HG03571 (cell line): ENCODE results near the gene TARBP1.
A peak's percentile ranks its signal among the peaks of the same experiment; 100 is the strongest.
"Not testable (repeated sequence)": the region's sequence is repeated elsewhere in the genome, so short reads cannot be mapped to it uniquely, and the experiment has no call there.

ENCODE experiments used
- ATAC-seq: cut with Tn5 transposase; IDR thresholded peaks from one replicate; pipeline ENCODE4 v1.9.1; 2021; ENCODE audit not compliant: unreplicated experiment

The TARBP1 gene

GRCh38 chr1:234396092-234396491 is 82.9 kb downstream of the TARBP1 start:
- ATAC-seq: no peak

GRCh38 chr1:234395297-234395696 is 83.7 kb downstream of the TARBP1 start:
- no peak for ATAC-seq

- no peak for ATAC-seq
Observed at GRCh38 chr1:234393190-234393589, 85.8 kb downstream of the TARBP1 start.

DNA sequence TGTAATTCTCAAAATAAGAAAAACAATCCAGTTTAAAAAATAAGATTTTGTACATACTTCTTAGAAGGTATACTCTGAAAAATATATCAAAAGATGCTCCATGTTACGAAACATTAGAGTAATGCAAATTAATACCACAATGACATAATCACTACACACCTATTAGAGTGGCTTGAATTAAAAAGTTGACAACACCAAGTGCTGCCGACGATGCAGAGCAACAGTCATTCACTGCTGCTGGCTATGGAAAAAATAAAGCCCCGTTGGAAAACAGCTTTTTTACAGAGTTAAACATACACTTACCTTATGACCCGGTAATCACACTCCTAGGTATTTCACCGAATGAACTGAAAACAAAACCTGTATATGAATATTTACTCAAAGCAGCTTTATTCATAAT is 90.9 kb downstream of the TARBP1 start:
- ATAC-seq: no peak

GRCh38 chr1:234386122-234386521 is 92.9 kb downstream of the TARBP1 start:
- no peak for ATAC-seq

DNA sequence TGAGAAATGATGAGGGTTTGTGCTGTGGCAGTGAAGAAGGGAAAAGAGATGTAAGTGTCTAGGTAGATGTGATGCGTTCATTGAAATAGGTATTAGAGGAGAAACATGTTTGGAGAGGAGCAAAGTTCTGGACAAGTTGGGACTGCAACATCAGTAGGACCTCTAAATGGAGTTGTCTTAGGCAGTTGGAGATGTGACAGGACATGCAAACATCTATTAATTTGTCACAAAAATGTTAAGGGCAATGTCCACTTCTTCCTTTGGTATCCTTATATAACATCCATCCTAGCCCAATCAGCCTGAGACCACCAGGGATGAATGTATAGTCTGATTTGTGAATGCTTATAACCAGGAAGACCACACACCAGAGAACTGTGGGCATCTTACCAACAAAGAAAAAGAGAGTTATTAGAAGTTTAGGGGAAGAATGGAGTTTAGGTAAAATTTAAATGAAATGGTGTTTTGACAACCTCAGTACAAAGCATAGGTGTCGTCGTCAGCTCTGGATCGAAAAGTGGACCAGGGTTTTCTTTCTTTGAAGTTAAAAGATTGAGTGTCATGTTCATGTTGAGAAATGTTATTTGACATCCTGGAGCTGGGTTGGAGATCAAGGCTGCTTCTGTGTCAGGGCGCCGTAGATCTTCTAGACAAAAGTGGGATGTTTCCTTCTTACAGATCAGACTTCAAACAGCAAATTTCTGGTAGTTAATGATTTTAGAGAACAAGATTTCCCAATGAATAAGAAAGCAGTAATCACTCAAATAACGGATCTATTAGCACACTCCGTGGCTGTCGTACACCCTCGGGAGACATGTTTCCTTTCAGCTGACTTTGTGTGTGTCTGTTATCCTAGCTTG is 97.1 kb downstream of the TARBP1 start:
- ATAC-seq: no peak

DNA sequence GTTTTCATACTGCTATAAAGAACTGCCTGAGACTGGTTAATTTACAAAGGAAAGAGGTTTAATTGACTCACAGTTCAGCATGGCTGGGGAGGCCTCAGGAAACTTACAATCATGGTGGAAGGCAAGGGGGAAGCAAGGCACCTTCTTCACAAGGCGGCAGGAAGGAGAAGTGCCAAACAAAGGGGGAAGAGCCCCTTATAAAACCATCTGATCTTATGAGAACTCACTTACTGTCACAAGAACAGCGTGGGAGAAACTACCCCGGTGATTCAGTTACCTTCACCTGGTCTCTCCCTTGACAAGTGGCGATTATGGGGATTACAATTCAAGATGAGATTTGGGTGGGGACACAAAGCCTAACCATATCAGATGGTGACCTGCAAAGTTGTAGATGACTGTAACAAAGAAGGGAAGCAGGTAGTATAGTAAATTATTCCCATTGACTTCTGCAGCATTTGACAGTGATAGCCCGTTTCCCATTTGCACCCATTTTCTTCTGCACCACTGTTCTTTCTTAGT is 99.3 kb downstream of the TARBP1 start:
- ATAC-seq: not testable (repeated sequence)

DNA sequence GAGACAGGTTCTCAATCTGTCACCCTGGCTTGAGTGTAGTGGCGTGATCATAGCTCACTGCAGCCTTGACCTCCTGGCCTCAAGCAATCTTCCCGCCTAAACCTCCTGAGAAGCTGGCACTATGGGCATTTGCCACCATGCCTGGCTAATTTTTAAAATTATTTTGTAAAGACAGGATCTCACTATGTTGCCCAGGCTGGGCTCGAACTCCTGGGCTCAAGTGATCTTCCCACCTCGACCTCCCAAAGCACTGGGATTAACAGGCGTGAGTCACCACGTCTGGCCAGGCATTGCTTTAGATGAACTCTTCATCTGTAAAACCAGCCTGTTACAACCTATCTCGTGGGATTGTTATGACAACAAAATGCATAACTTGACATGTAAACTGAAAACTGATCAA is 103.3 kb downstream of the TARBP1 start:
- no peak for ATAC-seq

- peak; percentile 18 for ATAC-seq
Observed at GRCh38 chr1:234373959-234374254, 105.1 kb downstream of the TARBP1 start.

GRCh38 chr1:234373064-234373958 is 105.7 kb downstream of the TARBP1 start, which contains the start of gene COA6:
Gene COA6, plus strand, starts transcription at chr1:234373456. Its CDS starts 11 bp downstream, at chr1:234373467.
- peak; percentile 94 for ATAC-seq

DNA sequence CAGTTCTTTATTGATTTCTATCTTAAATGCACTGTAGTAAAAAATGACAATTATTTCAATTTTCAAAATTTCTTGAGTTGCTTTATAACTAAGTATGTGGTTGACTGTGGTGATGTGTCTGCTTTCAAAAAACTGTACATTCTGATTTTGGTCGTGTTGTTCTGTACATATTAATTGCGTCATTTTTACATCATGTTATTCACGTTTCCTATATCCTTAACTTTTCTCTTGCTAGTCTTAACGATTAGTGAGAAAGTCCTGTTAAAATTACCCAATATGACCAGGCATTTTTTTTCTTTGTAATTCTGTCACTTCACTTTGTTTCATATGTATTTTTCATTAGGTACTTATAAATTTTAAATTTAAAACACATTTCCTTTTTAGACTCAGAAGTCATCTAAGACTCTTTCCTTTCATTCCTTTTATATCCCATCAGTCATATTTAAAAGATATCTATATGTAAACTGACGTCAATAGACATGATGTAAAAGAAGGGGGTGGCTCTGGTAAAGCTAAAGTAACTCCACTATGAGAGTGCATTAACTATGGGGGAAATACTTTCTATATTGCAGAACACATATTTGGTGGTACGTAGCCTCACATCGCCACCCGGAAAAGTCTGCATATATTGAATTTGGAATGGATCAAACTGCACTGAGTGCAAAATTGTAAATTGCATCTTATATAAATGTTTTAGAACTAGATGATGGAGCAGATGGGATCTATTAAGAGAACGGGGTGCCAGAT is 106.8 kb downstream of the TARBP1 start:
- ATAC-seq: no peak

- no peak for ATAC-seq
Observed at GRCh38 chr1:234371414-234371813, 107.6 kb downstream of the TARBP1 start.

GRCh38 chr1:234369784-234370183 is 109.2 kb downstream of the TARBP1 start:
- ATAC-seq: no peak

- no peak for ATAC-seq
Observed at GRCh38 chr1:234369033-234369430, 109.9 kb downstream of the TARBP1 start.

GRCh38 chr1:234368320-234369032 is 110.5 kb downstream of the TARBP1 start:
- ATAC-seq: no peak

- no peak for ATAC-seq
Observed at GRCh38 chr1:234362558-234362957, 116.4 kb downstream of the TARBP1 start.

DNA sequence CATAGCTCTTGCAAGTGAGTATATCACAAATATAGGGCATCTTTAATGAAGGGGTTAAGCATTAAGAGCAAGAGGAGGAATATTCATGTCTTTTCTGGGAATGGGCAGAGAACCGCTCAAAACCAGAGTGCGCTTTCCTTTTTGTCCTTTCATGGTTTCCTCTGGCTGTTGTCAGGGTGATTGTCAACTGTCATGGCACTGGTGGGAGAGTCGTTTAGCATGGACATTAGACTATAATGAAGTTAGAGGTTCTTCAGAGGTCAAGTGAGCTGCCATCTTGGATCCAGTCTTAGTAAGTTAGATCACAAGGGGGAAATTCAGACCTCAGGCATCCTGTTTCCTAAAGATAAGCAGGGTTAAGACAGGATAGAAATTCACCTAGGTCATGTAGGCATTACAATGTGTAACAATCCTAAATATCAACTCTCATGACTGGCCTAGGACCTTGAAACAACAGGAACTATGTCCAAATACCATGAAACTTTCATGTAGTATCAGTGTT is 117.8 kb downstream of the TARBP1 start:
- no peak for ATAC-seq

DNA sequence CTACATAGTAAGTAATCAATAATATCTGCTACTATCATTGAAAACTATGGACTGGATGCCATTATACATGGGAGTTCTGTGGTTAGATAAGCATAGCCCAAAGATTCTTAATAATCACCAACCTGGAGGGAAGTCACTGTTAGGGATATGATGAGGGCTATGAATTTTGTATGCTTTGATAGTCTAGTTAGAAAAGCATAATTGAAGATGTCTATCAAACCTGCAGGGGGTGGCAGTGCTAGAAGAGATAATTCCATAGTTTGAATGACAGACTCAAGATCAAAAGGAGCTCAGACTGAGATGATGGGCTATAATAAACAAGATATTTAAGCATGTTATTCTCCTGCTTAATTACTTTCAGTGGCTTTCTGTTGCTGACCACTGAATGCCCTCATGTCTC is 121.1 kb downstream of the TARBP1 start:
- ATAC-seq: no peak

- peak; percentile 65 for ATAC-seq
Observed at GRCh38 chr1:234356615-234357269, 122.2 kb downstream of the TARBP1 start.
